ENCODE results near the gene ERCC3.
A peak's percentile ranks its signal among the peaks of the same experiment; 100 is the strongest.
"Not testable (repeated sequence)": the region's sequence is repeated elsewhere in the genome, so short reads cannot be mapped to it uniquely, and the experiment has no call there.

The ERCC3 gene

DNA sequence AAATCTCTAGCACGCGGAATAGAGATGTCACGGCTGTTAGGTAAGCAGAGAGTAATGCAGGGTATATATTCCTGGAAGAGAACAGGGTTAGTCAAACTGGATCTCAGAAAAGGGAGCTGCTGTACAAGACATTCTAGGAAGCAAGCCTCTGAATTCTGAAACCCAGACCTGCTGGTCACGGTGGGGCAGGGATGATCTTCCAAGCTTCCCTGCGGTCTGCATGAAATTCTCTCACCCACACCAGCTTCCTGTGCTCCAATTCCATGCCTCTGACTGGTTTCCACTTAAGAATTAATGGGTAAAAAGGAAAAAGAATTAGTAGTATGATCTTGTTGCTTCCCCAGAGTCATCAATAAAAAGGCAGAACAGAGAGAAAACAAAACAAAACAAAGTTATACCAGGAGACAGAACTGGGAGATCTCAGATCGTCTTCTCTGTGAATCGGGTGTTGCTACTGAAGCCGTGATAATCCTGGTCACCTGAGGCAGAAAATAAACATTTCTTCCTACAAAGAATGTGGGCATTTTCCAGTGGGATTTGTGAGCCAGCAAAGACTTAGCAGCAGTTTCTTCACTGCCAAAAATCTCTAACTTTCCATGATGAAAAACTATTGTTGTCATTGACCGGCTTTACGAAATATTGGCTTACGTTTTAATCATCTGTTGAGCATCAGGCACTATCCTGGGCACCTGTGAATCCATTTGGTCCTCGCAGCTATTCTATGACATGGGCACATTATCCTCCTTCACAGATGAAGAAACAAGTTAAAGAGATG is 68.6 kb downstream of the ERCC3 start:
- DNase-seq: no peak

- DNase-seq: not testable (repeated sequence)
These were observed 69.8 kb downstream of the ERCC3 start for GRCh38 chr2:127224135-127224534.

DNA sequence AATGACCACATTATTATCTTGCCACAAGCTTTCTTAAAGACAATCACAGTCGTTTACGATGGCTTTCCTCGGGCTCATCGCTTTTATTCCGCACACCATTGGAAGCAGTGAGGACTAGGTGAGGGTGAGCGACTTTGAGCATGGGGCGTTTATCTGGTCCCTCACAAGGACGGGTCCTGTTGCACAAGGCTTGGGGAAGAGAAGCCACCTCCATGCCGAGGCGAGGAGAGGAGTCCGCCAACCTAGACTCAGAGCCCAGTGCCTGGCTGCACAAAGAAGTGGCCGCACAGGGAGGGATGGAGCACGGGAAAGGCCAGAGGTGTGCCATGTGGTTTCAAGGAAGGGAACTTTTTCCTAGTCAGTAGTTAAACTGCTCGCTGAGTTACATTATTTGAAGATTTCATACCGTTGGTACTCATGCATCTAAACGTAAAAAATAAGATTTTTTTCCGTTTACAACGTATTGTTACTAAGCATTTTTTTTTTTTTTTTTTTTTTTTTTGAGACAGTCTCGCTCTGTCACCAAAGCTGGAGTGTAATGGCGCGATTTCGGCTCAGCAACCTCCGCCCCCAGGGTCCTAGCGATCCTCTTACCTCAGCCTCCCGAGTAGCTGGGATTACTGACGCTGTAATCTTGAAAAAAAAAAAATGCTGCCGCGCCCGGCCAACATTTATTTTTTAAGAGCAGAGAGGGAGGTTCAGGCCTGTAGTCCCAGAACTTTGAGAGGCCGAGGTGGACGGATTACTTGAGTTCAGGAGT is 73.0 kb downstream of the ERCC3 start:
- peak; percentile 80 for DNase-seq

GRCh38 chr2:127220102-127220767 is 73.7 kb downstream of the ERCC3 start, which contains the start of gene CYP27C1:
TSS of gene CYP27C1 (minus strand) at chr2:127220299. CDS start at chr2:127220270, 29 bp downstream.
- peak; percentile 77 for DNase-seq

GRCh38 chr2:127219171-127220070 is 74.5 kb downstream of the ERCC3 start:
- DNase-seq: peak; percentile 78

DNA sequence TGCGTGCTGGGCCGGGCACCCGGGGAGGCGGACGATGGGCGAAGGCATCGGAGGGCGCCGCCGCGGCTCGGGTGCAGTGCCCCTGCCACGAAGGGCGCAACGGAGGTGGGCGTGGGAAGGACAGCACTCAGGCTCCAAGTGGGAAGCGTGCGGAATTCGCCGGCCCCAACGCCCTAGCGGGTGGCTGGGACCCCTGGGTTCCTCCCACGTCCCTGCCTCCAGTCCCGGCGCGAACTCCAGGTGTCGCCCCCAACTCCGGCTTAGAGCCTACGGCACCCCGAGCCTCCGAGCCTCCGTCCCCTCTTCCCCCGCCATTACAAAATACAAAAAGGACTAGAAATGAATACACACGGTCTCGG is 75.2 kb downstream of the ERCC3 start:
- no peak for DNase-seq

DNA sequence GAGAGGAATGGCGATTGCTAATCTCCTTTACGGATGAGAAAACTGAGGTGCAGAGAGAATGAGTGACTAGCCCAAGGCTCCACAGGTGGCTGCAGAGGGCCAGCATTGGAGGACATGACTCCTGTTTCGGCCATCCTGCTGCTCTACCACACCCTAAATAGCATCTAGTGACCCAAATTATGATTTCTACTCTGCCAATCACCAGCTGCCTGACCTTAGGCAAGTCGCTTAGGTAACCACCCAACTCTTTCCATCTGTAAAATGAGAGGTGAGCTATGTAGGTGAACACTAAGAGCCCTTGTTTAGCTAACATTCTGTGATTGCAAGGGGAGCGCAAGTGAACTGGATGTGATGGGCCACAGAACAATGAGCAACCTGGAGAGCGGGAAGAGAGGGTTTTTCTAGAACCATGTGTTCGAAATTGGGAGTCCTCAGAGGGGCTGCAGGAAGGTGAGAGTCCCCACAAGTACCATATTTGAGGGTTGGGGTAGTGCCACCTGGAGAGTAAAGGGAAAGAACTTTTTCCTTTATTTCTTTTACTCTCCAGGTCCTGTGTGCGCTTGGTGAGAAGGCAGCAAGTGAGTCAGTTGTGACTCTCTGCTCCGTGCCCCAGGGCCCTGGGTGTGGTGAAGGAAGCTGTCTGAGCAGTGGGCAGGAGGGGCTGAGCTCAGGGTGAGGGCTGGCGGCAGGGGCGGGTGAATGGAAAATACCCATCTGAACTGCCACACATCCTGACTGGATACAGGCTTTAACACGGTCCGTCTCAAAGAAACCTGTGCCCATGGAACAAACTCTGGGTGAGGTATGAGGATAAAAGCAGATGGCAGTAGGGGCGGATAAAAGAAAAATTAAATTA is 76.2 kb downstream of the ERCC3 start:
- DNase-seq: peak; percentile 95

- DNase-seq: no peak
These were observed 77.4 kb downstream of the ERCC3 start for GRCh38 chr2:127216593-127216992.

DNA sequence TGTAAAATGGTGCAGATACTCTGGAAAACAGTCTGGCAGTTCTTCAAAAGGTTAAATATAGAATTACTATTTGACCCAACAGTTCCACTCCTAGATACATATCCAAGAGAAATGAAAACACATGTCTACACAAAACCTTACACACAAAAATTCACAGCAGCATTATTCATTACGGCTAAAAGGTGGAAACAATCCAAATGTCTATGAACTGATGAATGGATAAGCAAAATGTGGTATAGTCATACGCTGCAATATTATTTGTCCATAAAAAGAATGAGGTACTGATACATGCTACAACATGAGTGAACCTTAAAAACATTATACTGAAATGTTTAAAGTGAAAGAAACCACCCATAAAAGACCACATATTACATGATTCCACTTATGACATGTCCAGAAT is 77.8 kb downstream of the ERCC3 start:
- no peak for DNase-seq

DNA sequence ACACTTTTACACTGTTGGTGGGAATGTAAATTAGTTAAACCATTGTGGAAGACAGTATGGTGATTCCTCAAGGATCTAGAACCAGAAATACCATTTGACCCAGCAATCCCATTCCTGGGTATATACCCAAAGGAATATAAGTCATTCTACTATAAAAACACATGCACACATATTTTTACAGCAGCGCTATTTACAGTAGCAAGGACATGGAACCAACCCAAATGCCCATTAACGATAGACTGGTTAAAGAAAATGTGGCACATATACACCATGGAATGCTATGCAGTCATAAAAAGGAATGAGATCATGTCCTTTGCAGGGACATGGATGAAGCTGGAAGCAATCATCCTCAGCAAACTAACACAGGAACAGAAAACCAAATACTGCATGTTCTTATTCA is 79.7 kb downstream of the ERCC3 start:
- DNase-seq: not testable (repeated sequence)

GRCh38 chr2:127208313-127208712 is 85.6 kb downstream of the ERCC3 start:
- DNase-seq: peak; percentile 91
